Activated CD8-positive, alpha-beta T cell treated with anti-CD3 and anti-CD28 coated beads for 36 hours (primary cell): ENCODE measurements around the gene DGKI. TPM values are rescaled to one million over a fixed set of nuclear protein-coding genes. Genes with fewer than 3 reads are reported as not detected.

Source experiments
- ATAC-seq: fragments of 200-7000 bp; cut with Tn5 transposase; one replicate; pipeline ENCODE4 v1.10.0; 2021; ENCODE audit warnings: mild to moderate bottlenecking, moderate library complexity
- CTCF ChIA-PET: fragments of 350-600 bp; sonication (Branson Sonifier 250); formaldehyde crosslinking; loops from one replicate; lab custom pipeline; 2021; ENCODE audit warnings: antibody characterized with exemption; lab: Charles Lee
- POLR2A ChIA-PET: fragments of 350-600 bp; sonication (Branson Sonifier 250); formaldehyde crosslinking; loops from one replicate; lab custom pipeline; 2021; ENCODE audit warnings: antibody characterized with exemption; lab: Charles Lee
- DNase-seq: peaks from one replicate; pipeline ENCODE4 v3.0.0-alpha.2; 2020
- H3K27ac Mint-ChIP-seq: one replicate; pipeline ENCODE4 v1.8.0; 2021; ENCODE audit warnings: mild to moderate bottlenecking, mixed read lengths
- H3K27me3 Mint-ChIP-seq: one replicate; pipeline ENCODE4 v1.8.0; 2021; ENCODE audit warnings: mixed read lengths
- H3K36me3 Mint-ChIP-seq: one replicate; pipeline ENCODE4 v1.8.0; 2021; ENCODE audit warnings: low read depth, mixed read lengths
- H3K4me1 Mint-ChIP-seq: one replicate; pipeline ENCODE4 v1.8.0; 2021; ENCODE audit warnings: low read depth, mixed read lengths
- H3K4me3 Mint-ChIP-seq: one replicate; pipeline ENCODE4 v1.8.0; 2021; ENCODE audit warnings: mild to moderate bottlenecking, moderate library complexity, mixed read lengths
- H3K9me3 Mint-ChIP-seq: one replicate; pipeline ENCODE4 v1.8.0; 2021; ENCODE audit warnings: mixed read lengths
- intact Hi-C: fragments of 100-400 bp; cut with micrococcal nuclease; formaldehyde crosslinking; loops from one replicate; pipeline ENCODE4 v1.10.0; 2022
- total RNA-seq, 2 experiments: library from RNA; stranded (reverse); gene quantifications; one replicate each; pipeline ENCODE4 v1.2.3, GENCODE V29; 2021
- TF ChIP-seq, protein P1 (sequence below): fragments of 200-600 bp; IDR thresholded peaks from one replicate; pipeline ENCODE4 v1.8.0; 2022; ENCODE audit warnings: antibody characterized with exemption, mild to moderate bottlenecking

The DGKI gene
- total RNA-seq, 2 experiments from 2014 or later, result 0.38 to 0.65 TPM

GRCh38 chr7:137816696-137817320, 30.0 kb downstream of the DGKI start:
- DNase-seq, result no peak
- Mint-ChIP-seq H3K4me1 (no peaks in the 10 kb centered on the region), H3K4me3 (no peak overlapping the region), H3K9me3 (no peaks in the 10 kb centered on the region), H3K27ac (no peak overlapping the region), H3K27me3 (peaks cover 22% of the 10 kb centered on the region), H3K36me3 (no peaks in the 10 kb centered on the region)
- intact Hi-C loops, result no loop called here
- CTCF ChIA-PET, result no interaction called here
- TF ChIP-seq, protein P1, sequence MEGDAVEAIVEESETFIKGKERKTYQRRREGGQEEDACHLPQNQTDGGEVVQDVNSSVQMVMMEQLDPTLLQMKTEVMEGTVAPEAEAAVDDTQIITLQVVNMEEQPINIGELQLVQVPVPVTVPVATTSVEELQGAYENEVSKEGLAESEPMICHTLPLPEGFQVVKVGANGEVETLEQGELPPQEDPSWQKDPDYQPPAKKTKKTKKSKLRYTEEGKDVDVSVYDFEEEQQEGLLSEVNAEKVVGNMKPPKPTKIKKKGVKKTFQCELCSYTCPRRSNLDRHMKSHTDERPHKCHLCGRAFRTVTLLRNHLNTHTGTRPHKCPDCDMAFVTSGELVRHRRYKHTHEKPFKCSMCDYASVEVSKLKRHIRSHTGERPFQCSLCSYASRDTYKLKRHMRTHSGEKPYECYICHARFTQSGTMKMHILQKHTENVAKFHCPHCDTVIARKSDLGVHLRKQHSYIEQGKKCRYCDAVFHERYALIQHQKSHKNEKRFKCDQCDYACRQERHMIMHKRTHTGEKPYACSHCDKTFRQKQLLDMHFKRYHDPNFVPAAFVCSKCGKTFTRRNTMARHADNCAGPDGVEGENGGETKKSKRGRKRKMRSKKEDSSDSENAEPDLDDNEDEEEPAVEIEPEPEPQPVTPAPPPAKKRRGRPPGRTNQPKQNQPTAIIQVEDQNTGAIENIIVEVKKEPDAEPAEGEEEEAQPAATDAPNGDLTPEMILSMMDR, result no peak
- ATAC-seq, result no peak
- POLR2A ChIA-PET, result no interaction called here

- TF ChIP-seq, protein P1, result no peak
- ATAC-seq (no peak), DNase-seq (no peak)
- ChIA-PET CTCF (no interaction called here), POLR2A (no interaction called here)
- Mint-ChIP-seq H3K36me3 (no peaks in the 10 kb centered on the region), H3K9me3 (no peaks in the 10 kb centered on the region), H3K4me1 (no peaks in the 10 kb centered on the region), H3K27ac (no peak overlapping the region), H3K4me3 (no peak overlapping the region), H3K27me3 (peaks cover 4% of the 10 kb centered on the region)
- intact Hi-C loops, result no loop called here
Measured at GRCh38 chr7:137813541-137813940, 33.2 kb downstream of the DGKI start.

GRCh38 chr7:137810248-137810647, 36.5 kb downstream of the DGKI start:
- no peak overlapping the region for H3K27ac Mint-ChIP-seq
- ATAC-seq (no peak), DNase-seq (no peak)
- peaks cover 10% of the 10 kb centered on the region for H3K27me3 Mint-ChIP-seq
- ChIA-PET POLR2A (no interaction called here), CTCF (no interaction called here)
- H3K36me3 Mint-ChIP-seq, result no peaks in the 10 kb centered on the region
- TF ChIP-seq, protein P1, result no peak
- H3K4me3 Mint-ChIP-seq, result no peak overlapping the region
- H3K4me1 Mint-ChIP-seq, result no peaks in the 10 kb centered on the region
- intact Hi-C loops, result no loop called here
- H3K9me3 Mint-ChIP-seq, result no peaks in the 10 kb centered on the region

- POLR2A ChIA-PET, result no interaction called here
Measured at GRCh38 chr7:137804836-137805235, 41.9 kb downstream of the DGKI start.

DNA sequence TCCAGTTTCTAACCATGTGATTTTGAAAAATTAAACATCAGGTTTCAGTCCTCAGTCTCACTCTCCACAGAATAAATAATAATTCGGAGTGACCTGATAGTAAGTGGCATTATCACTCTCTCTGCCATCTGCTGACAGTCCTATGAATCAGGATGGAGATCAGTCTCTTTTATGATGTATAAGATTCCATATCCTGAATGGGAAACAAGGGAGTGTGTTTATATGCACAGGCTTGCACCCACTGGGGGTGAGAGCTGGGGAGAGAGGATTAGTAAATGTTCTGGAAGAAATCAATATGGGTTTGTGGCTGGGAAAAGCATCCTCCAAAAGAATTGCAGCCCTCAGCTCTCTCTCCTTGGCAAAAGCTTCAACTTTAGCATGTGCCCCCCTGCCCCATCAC, 45.3 kb downstream of the DGKI start:
- Mint-ChIP-seq H3K27ac (no peak overlapping the region), H3K9me3 (no peaks in the 10 kb centered on the region), H3K4me1 (no peaks in the 10 kb centered on the region), H3K27me3 (peaks cover 9% of the 10 kb centered on the region), H3K36me3 (no peaks in the 10 kb centered on the region), H3K4me3 (no peak overlapping the region)
- no peak for ATAC-seq
- intact Hi-C loops, result no loop called here
- CTCF ChIA-PET, result no interaction called here
- no peak for DNase-seq
- TF ChIP-seq, protein P1, result no peak
- POLR2A ChIA-PET, result no interaction called here

More at GRCh38 chr7:137804836-137805235, 41.9 kb downstream of the DGKI start:
- intact Hi-C loops, result no loop called here
- Mint-ChIP-seq H3K27ac (no peak overlapping the region), H3K36me3 (no peaks in the 10 kb centered on the region), H3K4me1 (no peaks in the 10 kb centered on the region), H3K9me3 (no peaks in the 10 kb centered on the region), H3K4me3 (no peak overlapping the region), H3K27me3 (peaks cover 12% of the 10 kb centered on the region)
- CTCF ChIA-PET, result no interaction called here
- no peak for ATAC-seq
- DNase-seq, result no peak
- TF ChIP-seq, protein P1, result no peak
